ENCODE measurements around the gene FEZF2.

GRCh38 chr3:62356356-62356755, 17.0 kb downstream of the FEZF2 start:
- TF ChIP-seq POLR2A (IDR thresholded peaks at IDR 0.05; ENCODE audit: low read length) (no peak), GATA1 (IDR thresholded peaks at IDR 0.05; ENCODE audit: low read depth, low read length) (no peak)

Data from erythroblast (primary cell).